Glomerular visceral epithelial cell (primary cell): ENCODE measurements around the gene HIRA.
A peak's percentile ranks its signal among the peaks of the same experiment; 100 is the strongest.
"Not testable (repeated sequence)": the region's sequence is repeated elsewhere in the genome, so short reads cannot be mapped to it uniquely, and the experiment has no call there.

Experiments used
- DNase-seq: peaks from one replicate; pipeline ENCODE4 v3.0.0-alpha.2; 2016; ENCODE audit errors: extremely low spot score

HIRA gene

DNA sequence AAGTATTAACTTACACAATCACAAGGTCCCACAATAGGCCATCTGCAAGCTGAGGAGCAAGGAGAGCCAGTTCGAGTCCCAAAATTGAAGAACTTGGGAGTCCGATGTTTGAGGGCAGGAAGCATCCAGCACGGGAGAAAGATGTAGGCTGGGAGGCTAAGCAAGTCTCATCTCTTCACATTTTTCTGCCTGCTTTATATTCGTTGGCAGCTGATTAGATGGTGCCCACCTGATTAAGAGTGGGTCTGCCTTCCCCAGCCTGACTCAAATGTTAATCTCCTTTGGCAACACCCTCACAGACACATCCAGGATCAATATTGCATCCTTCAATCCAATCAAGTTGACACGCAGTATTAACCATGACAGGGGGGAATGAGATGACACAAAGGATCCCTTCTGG is 101.3 kb downstream of the HIRA start:
- DNase-seq = not testable (repeated sequence)

- no peak for DNase-seq
Observed at GRCh38 chr22:19329454-19329853, 102.1 kb downstream of the HIRA start.

DNA sequence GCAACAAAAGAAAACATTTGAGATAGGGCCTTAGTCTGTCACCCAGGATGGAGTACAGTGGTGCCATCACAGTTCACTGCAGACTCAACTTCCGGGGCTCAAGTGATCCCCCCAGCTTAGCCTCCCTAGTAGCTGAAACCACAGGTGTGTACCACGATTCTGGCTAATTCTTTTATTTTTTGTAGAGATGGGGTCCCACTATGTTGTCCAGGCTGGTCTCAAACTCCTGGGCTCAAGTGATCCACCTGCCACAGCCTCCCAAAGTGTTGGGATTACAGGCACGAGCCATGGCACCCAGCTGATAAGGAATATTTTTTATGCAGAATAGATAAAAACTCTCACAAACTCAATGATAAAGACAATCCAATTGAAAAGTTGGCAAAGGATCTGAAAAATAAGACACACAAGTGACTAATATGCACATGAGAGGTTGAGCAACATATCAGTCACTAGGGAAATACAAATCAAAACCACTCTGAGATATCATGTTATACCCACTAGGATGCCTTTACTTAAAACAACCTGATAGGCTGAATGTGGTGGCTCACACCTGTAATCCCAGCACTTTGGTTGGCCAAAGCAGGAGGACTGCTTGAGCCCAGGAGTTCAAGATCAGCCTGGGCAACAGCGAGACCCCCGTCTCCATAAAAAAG is 106.1 kb downstream of the HIRA start:
- no peak for DNase-seq

GRCh38 chr22:19323420-19323819 is 108.1 kb downstream of the HIRA start:
- DNase-seq = not testable (repeated sequence)

DNA sequence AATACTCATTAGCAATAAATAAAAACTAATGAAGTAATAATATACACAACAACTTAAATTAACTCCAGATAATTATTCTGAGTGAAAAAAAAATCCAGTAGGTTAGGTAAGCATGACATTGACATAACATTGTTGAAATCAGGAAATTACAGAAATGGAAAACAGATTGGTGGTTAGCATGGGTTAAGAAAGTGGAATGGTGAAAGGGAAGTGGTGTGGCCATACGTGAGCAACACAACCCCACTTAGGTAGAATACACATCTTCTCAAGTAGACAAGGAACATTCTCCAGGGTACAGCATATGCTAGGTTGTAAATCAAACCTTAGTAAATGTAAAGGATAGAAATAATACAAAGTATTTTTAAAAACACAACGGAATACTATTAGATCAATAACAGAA is 109.8 kb downstream of the HIRA start:
- no peak for DNase-seq

- not testable (repeated sequence) for DNase-seq
Observed at GRCh38 chr22:19320136-19320535, 111.4 kb downstream of the HIRA start.

GRCh38 chr22:19319281-19319680 is 112.3 kb downstream of the HIRA start:
- DNase-seq = no peak

DNA sequence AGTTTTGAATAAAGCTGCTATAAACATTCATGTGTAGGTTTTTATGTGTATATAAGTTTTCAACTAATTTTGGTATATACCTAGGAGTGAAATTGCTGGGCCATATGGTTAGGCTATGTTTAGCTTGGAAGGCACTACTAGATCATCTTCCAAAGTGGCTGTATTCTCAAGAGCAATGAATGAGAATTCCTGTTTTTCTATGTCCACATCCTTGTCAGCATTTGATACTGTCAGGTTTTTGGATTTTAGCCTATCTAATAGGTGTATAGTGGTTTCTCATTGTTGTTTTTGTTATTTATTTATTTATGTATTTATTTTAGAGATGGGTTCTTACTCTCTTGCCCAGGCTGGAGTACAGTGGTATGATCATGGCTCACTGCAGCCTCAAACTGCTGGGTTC is 113.7 kb downstream of the HIRA start:
- no peak for DNase-seq

DNA sequence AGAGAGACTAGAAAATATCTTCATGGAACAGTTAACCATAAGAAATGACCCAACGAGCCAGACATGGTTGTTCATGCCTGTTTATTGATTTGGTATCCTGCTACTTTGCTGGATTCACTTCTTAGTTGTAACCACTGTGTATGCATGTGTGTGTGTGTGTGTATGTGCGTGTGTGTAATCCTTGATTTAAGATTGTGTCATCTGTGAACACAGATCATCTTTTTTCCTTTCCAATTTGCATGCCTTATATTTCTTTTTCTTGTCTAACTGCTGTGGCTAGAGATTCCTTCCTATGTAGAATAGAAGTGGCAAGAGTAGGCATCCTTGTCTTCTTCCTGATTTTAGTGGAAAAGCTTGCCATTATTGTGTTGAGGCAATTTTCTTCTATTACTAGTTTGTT is 123.7 kb downstream of the HIRA start:
- no peak for DNase-seq

DNA sequence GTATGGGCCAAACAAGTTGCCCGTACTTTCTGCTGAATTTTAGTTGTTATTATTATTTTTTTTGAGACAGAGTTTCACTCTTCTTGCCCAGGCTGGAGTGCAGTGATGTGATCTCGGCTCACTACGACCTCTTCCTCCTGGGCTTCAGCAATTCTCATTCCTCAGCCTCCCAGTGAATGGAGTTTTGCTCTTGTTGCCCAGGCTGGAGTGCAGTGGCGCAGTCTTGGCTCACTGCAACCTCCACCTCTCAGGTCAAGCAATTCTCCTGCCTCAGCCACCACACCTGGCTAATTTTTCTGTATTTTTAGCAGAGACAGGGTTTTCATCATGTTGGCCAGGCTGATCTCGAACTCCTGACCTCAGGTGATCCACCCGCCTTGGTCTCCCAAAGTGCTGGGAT is 125.0 kb downstream of the HIRA start:
- not testable (repeated sequence) for DNase-seq

DNA sequence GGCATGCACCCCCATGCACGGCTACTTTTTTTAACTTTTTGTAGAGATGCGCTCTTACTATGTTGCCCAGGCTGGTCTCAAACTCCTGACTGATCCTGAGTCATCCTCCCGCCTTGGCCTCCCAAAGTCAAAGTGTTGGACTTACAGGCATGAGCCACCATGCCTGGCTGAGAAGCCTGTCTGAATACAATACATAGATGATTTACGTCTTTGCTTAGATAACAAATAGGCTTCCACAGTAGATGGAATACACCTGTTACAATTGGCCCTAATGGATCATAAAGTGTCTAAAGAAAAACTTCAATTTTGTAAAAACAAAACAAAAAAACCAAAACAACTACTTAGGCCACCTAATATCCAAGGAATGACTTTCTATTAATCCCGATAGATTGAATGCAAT is 127.0 kb downstream of the HIRA start:
- no peak for DNase-seq

DNA sequence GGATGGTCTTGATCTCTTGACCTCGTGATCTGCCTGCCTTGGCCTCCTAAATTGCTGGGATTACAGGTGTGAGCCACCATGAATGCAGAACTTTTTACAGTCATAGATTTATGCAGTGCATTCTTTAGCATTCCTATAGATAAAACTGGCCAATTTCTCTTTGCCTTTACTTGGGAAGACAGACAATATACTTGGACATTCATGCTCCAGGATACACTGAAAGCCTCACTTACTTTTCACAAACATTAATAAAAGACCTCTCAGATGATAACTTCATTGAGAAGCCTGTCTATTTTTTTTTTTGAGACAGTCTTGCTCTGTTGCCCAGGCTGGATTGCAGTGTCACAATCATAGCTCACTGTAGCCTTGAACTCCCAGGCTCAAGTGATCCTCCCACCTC is 127.7 kb downstream of the HIRA start:
- DNase-seq = no peak

GRCh38 chr22:19295733-19296132 is 135.8 kb downstream of the HIRA start:
- no peak for DNase-seq

- DNase-seq = no peak
Observed at GRCh38 chr22:19292458-19293230, 138.9 kb downstream of the HIRA start.

DNA sequence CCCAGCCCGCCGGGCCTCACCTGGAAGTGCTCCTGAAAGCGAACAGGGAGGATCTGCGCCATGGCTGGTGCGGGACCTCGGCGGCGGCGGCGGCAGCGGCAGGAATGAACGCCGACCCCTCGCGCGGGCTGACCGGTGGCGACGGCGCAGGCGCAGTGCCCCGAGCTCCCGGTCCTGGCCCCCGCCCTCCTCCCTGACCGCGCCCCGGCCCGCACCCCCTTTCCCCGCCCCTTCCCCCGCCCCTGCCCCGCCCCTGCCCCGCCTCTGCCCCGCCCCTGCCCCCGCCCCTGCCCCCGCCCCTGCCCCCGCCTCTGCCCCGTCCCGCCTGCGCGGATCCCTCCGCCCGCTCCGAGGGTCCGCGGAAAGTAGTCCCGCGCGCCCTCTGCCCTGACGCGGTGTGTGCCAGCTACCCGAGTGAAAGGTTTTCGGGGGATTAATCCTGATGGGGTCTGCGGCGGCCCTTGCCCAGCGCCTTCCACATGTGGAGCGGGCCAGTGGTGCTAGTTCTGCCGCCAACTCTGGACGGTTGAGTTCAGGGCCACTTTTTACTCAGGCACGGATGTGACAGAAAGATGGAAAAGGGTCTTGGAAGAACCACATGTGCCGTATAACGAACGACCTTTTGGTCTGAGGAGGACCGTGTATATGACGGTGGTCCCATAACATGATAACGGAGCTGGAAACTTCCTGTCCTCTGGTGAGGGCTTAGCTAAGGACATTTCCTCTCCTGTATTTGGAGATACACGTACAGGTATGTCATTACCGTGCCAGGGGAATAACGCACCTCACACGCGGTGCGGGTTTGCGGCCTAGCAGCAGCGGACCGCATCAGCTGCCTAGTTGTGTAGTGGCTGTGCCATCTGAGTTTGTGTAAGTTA is 139.7 kb downstream of the HIRA start, which contains the start of gene CLTCL1:
CLTCL1 (minus strand) TSS at position 140 of the 878 bp plus-strand sequence; CDS start at position 62, 78 bp downstream.
- DNase-seq = peak; percentile 83

DNA sequence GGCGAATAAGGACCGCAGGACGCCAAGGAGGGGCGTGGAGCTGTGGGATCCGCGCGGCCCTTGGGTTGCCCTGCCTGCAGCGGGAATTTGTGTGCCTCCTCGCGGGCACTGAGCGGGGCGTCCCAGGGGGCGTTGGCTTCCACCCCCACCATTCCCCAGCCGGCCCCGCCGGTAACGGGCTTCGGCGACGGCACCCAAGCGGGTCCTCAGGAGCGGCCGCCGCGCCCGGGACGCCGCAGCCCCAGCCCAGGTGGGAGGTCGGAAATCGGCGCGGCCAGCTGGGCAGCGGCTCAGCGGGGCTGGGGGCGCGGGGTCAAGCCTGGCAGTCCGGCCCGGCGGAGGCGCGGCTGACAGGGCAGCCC is 140.3 kb downstream of the HIRA start:
- DNase-seq = peak; percentile 21

GRCh38 chr22:19290400-19291217 is 140.9 kb downstream of the HIRA start:
- DNase-seq = peak; percentile 9

DNA sequence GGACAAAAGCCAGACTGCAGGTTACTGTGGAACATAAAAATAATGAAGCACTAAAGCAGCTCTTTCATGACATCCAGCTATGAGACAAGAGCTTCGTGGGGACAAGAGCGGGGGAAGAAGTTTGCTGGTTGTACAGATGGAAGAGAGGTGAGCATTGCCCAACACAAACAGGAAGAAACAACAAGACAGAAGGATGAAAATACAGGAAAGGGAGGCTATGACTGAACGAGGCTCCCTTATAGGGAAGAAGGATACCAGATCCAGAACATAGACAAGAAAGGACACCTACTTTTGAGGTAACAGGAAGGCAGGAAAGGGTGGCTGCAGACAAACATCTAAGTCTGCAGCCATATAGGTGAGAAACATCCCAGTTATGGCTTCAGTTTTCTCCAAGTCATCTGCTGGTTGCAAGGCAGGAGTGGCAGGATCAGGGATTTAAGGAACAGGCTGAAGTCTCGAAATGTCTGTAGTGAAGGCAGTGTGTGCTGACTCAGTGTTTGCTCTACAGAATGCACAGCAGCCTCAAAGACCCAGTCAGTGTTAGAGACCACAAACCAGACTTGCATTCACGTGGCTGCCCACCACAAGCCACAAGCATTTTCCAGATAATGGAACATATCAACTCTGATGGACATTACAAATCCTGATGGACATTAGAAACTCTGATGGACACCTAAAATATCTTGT is 141.9 kb downstream of the HIRA start:
- DNase-seq = peak; percentile 86

- DNase-seq = peak; percentile 81
Observed at GRCh38 chr22:19287889-19288288, 143.6 kb downstream of the HIRA start.

DNA sequence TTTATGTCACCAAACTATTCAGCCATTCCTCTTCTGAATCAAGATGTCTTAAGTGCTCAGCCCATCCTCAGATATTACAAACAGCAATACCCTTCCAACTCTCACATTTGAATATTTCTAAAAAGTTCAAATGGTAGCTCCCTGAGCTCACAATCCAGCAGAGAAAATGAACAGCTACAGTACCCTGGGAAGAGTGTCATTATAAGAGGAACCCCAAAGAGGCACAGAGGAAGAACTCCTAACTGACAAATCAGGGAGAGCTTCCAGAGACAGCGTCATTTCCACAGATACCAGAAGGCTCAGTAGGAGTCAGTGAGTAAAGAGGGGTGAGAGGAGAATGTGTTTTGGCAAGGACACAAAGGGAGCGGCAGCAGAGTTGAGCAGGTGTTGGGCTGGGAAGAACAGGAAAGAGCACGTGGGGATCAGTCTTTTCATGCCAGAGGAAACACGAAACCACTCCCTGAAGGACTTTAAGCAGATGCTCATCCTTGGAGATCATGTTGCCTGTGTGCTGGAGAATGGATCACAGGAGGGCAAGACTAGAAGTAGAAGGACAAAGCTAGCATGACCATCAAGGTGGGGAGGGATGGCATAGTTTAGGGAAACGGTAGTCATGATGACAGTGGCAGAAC is 144.3 kb downstream of the HIRA start:
- DNase-seq = peak; percentile 78
